ENCODE measurements around the gene SPATA18. TPM values are rescaled to one million over a fixed set of nuclear protein-coding genes. Genes with fewer than 3 reads are reported as not detected.

Gene SPATA18
- total and polyA plus RNA-seq, 9 of the 15 experiments (the other 6 are each of a cell fraction or from before 2014, with no cell fraction given), result 0.09 TPM; not detected in 8

- Histone ChIP-seq H4K20me1 (replicated peaks; ENCODE audit: control insufficient read depth, insufficient read depth, low read length) (no peaks in the 10 kb centered on the region), H3K27ac (ENCODE audit: extremely low read depth, low read depth, low read length) (no peak overlapping the region), H3K36me3 (ENCODE audit: control insufficient read depth, insufficient read depth, low read length) (no peaks in the 10 kb centered on the region), H3K9me3 (replicated peaks; ENCODE audit: control insufficient read depth, insufficient read depth, low read depth, low read length) (no peaks in the 10 kb centered on the region), H3K9ac (ENCODE audit: insufficient read depth in 1 of 2, low read depth in 2 of 2, low read length in 2 of 2) (no peak overlapping the region), H2AFZ (ENCODE audit: low read depth, low read length) (no peak overlapping the region), H3K4me1 (replicated peaks in 1 of 2; ENCODE audit: control insufficient read depth in 2 of 2, insufficient read depth in 2 of 2, low read length in 2 of 2) (no peaks in the 10 kb centered on the region), H3K4me3 (no peak overlapping the region), H3K27me3 (ENCODE audit: control insufficient read depth in 2 of 2, insufficient read depth in 2 of 2, low read length in 2 of 2) (no peaks in the 10 kb centered on the region), H3K79me2 (ENCODE audit: control insufficient read depth, insufficient read depth, low read length) (no peaks in the 10 kb centered on the region), H3K9me1 (ENCODE audit: control insufficient read depth, insufficient read depth, low read length) (no peaks in the 10 kb centered on the region), H3K4me2 (ENCODE audit: insufficient read depth, low read length) (no peak overlapping the region)
- in situ Hi-C loops (cut with MboI) (no loop called here), intact Hi-C loops (cut with micrococcal nuclease) (no loop called here)
- FAIRE-seq, result no peak
- ATAC-seq, result no peak
- no peak for DNase-seq (ENCODE audit: extremely low read depth in 1 of 4, low spot score in 3 of 4)
- CTCF ChIA-PET (ENCODE audit: low intra/inter-chr PET ratio), result no interaction called here
- POLR2A ChIA-PET, result no interaction called here
- BruUV-seq (replicated peaks), result no TSS peak
- WGBS (ENCODE audit: insufficient coverage, low coverage, missing lambda C conversion rate), result 0% methylated on average over 1 of the region's 1 CpG
- TF ChIP-seq ZNF57 (CRISPR knock-in tag; IDR thresholded peaks at IDR 0.05) (no peak), THRB (CRISPR knock-in tag; conservative IDR thresholded peaks at IDR 0.05) (no peak), ZBTB33 (CRISPR knock-in tag; IDR thresholded peaks at IDR 0.05) (no peak), SRSF3 (IDR thresholded peaks at IDR 0.05; ENCODE audit: insufficient read depth, low read length) (no peak), MEF2D (tag; conservative IDR thresholded peaks at IDR 0.05; ENCODE audit: low read depth) (no peak), ELK1 (CRISPR knock-in tag; IDR thresholded peaks at IDR 0.05) (no peak), SMARCE1 (IDR thresholded peaks at IDR 0.05) (no peak), ZNF280B (CRISPR knock-in tag; IDR thresholded peaks at IDR 0.05) (no peak), FOXO4 (CRISPR knock-in tag; IDR thresholded peaks at IDR 0.05) (no peak), DACH1 (IDR thresholded peaks at IDR 0.05; ENCODE audit: partially characterized antibody) (no peak), ZBTB49 (CRISPR knock-in tag; IDR thresholded peaks at IDR 0.05; ENCODE audit: borderline replicate concordance) (no peak)
Observed at GRCh38 chr4:52058275-52058674, 7.2 kb downstream of the SPATA18 start.

All from K562 (cell line).